Fibroblast of pulmonary artery (primary cell): ENCODE measurements around the gene MBTD1.
"Not testable (repeated sequence)": the region's sequence is repeated elsewhere in the genome, so short reads cannot be mapped to it uniquely, and the experiment has no call there.

ENCODE experiments used
- DNase-seq: peaks from one replicate; pipeline ENCODE4 v3.0.0-alpha.2; 2010; ENCODE audit warnings: low read depth
- H3K4me3 ChIP-seq: replicated peaks from 2 replicates; pipeline ENCODE4 v1.5.1; 2011; ENCODE audit warnings: low read depth, mild to moderate bottlenecking, control low read depth, low read length, moderate library complexity
- TF ChIP-seq, protein P1 (sequence below): IDR thresholded peaks from 2 replicates; pipeline ENCODE4 v1.5.1; 2011; ENCODE audit warnings: mild to moderate bottlenecking, control low read depth, low read length, inconsistent platforms; ENCODE audit errors: missing control alignments

Gene MBTD1

DNA sequence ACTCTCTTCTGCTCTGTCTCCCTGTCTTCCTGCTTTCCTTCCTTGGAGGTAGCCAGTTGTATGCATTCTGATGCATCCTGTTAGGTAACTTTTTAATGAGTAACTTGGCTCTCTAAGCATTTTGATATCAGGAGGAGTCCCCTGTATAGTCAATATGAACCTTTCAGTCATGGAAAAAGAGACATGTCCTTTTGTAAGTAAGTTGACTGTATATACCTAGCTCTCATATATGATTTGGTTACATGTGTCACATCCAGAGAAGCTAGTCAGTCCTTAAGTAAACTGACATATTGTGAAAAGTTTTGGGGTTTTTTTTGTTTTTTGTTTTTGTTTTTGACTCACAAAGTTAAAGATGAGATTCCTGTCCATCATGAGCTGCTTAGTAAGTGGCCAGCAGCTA lies 19.3 kb upstream of the MBTD1 start:
- no peak overlapping the region for H3K4me3 ChIP-seq
- TF ChIP-seq, protein P1, sequence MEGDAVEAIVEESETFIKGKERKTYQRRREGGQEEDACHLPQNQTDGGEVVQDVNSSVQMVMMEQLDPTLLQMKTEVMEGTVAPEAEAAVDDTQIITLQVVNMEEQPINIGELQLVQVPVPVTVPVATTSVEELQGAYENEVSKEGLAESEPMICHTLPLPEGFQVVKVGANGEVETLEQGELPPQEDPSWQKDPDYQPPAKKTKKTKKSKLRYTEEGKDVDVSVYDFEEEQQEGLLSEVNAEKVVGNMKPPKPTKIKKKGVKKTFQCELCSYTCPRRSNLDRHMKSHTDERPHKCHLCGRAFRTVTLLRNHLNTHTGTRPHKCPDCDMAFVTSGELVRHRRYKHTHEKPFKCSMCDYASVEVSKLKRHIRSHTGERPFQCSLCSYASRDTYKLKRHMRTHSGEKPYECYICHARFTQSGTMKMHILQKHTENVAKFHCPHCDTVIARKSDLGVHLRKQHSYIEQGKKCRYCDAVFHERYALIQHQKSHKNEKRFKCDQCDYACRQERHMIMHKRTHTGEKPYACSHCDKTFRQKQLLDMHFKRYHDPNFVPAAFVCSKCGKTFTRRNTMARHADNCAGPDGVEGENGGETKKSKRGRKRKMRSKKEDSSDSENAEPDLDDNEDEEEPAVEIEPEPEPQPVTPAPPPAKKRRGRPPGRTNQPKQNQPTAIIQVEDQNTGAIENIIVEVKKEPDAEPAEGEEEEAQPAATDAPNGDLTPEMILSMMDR, result no peak
- no peak for DNase-seq

DNA sequence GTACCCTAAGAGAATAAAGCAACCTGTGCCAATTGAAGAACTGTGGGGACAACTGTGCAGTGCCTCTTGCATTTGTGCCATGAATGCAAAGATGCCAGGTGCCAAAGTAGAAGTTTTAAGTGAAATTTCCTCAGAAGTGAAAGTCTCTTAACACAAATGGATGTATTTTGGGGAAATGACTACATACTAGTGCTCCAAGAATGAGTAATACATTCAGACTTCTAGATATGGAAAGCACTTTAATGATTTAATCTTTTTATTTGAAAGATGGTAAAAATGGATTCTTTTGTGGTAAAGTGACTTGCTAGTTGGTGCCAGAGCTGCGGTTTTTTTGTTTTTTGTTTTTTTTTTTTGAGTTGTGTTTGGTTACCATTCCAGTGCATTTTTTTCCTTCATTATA lies 15.5 kb upstream of the MBTD1 start:
- TF ChIP-seq, protein P1, result no peak
- no peak overlapping the region for H3K4me3 ChIP-seq
- DNase-seq, result peak; percentile 62

DNA sequence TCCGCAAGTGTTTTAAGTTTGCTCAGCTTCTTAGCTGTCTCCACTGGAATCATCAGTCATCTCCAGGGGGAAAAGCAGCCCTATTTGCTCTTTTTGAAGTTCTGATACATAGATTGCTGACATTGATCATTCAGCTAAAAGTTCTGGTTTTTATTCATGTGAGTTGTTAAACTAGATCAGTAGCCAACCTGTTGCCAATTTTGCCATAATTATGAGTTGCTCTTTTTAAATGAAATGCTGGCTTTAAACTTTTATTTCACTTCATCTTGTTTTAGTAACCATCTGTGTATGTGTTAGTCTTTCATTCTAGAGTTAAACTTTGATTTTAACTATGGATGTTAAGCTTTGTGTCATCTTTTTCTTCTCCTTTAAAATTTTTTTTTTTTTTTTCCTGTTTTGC lies 13.0 kb upstream of the MBTD1 start:
- TF ChIP-seq, protein P1, result no peak
- H3K4me3 ChIP-seq, result no peak overlapping the region
- DNase-seq, result no peak

DNA sequence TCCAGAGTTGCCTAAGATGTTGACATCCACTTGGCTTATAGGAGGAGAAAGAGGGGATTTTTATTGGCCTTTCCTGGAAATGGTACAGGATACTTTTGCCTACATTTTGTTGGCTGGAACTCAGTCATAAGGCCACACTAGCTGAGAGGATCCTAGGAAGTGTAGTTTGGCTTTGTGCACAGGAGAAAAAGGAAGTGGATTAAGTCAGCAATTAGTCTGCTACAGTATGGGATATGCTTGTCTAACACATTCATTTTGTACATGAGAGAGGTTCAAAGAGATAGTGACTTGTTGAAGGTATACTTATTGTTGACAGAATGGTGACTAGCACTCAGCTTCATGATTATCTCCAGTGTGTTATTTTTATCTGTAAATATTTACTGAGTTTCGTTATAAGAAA lies 10.8 kb upstream of the MBTD1 start:
- TF ChIP-seq, protein P1, result no peak
- DNase-seq, result no peak
- H3K4me3 ChIP-seq, result no peak overlapping the region

DNA sequence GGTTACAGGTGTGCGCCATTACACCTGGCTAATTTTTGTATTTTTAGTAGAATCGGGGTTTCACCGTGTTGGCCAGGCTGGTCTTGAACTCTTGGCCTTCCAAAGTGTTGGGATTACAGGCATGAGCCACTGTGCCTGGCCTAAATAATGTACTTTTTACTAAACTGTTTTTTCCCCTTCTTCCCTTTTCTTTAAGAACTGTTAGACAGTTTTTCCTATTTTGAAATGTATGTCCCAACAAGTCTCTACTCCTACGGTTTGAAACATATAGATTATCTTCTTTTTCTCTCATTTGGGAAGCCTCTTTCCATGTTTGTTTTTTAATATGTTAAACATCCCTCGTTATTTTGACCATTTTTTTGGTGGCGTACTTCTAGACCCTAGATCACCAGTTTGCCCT lies 10.1 kb upstream of the MBTD1 start:
- no peak for DNase-seq
- H3K4me3 ChIP-seq, result no peak overlapping the region
- TF ChIP-seq, protein P1, result no peak

DNA sequence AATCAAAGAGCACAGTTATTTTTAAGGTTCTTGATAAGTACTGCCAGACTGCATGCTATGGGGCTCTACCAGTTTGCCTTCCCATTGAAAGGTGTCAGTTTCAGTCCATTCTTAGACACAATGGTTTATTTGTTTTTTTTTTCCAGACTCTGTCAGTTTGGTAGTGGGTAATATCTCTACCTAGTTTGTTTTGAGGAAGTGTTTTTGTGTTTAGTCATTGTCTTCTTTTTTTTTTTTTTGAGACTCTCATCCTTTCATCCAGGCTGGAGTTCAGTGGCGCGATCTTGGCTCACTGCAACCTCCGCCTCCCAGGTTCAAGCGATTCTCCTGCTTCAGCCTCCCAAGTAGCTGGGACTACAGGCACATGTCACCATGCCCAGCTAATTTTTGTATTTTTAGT lies 4.6 kb upstream of the MBTD1 start:
- H3K4me3 ChIP-seq, DNase-seq: not testable (repeated sequence)

DNA sequence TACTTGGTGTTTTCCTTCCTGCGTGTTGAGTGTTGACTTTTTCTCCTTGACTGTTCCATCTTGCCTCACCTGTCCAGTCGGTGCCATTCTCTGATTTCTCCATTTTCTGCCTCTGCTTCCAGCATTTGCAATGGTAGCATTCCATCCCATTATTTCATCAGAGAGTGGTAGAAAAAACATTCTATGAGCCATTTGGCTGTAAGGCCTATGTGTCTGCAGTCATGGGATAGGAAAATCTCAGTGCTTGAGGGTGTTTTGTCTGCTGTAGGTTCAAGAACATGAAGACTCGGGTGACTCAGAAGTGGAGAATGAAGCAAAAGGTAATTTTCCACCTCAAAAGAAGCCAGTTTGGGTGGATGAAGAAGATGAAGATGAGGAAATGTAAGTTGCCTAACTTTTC lies 3.2 kb upstream of the MBTD1 start:
- no peak overlapping the region for H3K4me3 ChIP-seq
- TF ChIP-seq, protein P1, result no peak
- DNase-seq, result peak; percentile 23
